Heart left ventricle (tissue), 16 donors: ENCODE results near the gene PDZD8. TPM values are rescaled to one million over a fixed set of nuclear protein-coding genes. Genes with fewer than 3 reads are reported as not detected.

Experiments used
- ATAC-seq, 4 donors: fragments of 200-7000 bp; cut with Tn5 transposase; one replicate each; pipeline ENCODE4 v1.9.1; 2020 to 2022; ENCODE audit warnings: moderate library complexity in 4 of 4, mild to moderate bottlenecking in 3 of 4, moderate number of reproducible peaks in 1 of 4
- DNase-seq, 5 donors: peaks; one replicate each; pipeline ENCODE4 v3.0.0-alpha.2; 2020
- H3K27ac ChIP-seq, 12 donors: fragments of 200-600 bp; sonication (generic) in 4 of 12; one replicate each; pipeline versions ENCODE4 v1.5.0 to v1.8.0; 2016 to 2022; ENCODE audit warnings: mild to moderate bottlenecking in 2 of 12
- H3K27me3 ChIP-seq, 9 donors: fragments of 200-600 bp; sonication (generic) in 2 of 9; one replicate each; pipeline versions ENCODE4 v1.5.1 to v1.8.0; 2016 to 2022; ENCODE audit warnings: mild to moderate bottlenecking in 3 of 9
- H3K36me3 ChIP-seq, 9 donors: fragments of 200-600 bp; sonication (generic) in 2 of 9; one replicate each; pipeline versions ENCODE4 v1.5.0 to v1.8.0; 2018 to 2022; ENCODE audit warnings: mild to moderate bottlenecking in 2 of 9
- H3K4me1 ChIP-seq, 12 donors: fragments of 200-600 bp; sonication (generic) in 4 of 12; one replicate each; pipeline versions ENCODE4 v1.5.0 to v1.8.0; 2016 to 2022; ENCODE audit warnings: mild to moderate bottlenecking in 3 of 12
- H3K4me3 ChIP-seq, 12 donors: fragments of 200-600 bp; sonication (generic) in 4 of 12; one replicate each; pipeline versions ENCODE4 v1.5.0 to v1.8.0; 2017 to 2022; ENCODE audit warnings: mild to moderate bottlenecking in 9 of 12, moderate library complexity in 4 of 12
- H3K9me3 ChIP-seq, 12 donors: fragments of 200-600 bp; sonication (generic) in 4 of 12; one replicate each; pipeline versions ENCODE4 v1.5.0 to v1.8.0; 2016 to 2022; ENCODE audit warnings: mild to moderate bottlenecking in 1 of 12
- CTCF ChIP-seq, 12 donors: fragments of 200-600 bp; sonication (generic) in 4 of 12; IDR thresholded peaks; one replicate each; pipeline versions ENCODE4 v1.5.0 to v1.8.0; 2018 to 2022; ENCODE audit warnings: antibody characterized with exemption in 12 of 12, mild to moderate bottlenecking in 5 of 12
- POLR2A ChIP-seq, 2 donors: fragments of 450-650 bp; IDR thresholded peaks; one replicate each; pipeline ENCODE4 v1.6.1; 2017; ENCODE audit warnings: antibody characterized with exemption in 2 of 2, mild to moderate bottlenecking in 2 of 2, moderate library complexity in 2 of 2
- WGBS, 4 donors: extraction: QIAGEN DNeasy Blood & Tissue Kit in 2 of 4; methylation state at CpG; one replicate each; pipeline versions ENCODE4 v1.1.5 to v1.1.7; 2013 to 2018; 5-methylcytosine and 5-hydroxymethylcytosine counted together
- intact Hi-C, 10 donors: fragments of 100-400 bp; cut with DNase I; formaldehyde crosslinking; loops; one replicate each; pipeline versions ENCODE4 v1.11.1 to v1.14.2; 2022
- polyA plus RNA-seq, 2 donors: library from polyadenylated mRNA; stranded (reverse); fragments of 200-250 nt; gene quantifications; one replicate each; pipeline ENCODE4 v1.2.3, GENCODE V29; 2013
- total RNA-seq, 9 donors: library from RNA; depleted of rRNA in 2 of 9; stranded (reverse); fragments of >200 nt in 2 of 9; fragmentation: NEBNext Ultra II Directional in 3 of 9; extraction: Animal tissue kit (Norgen Biotek cat#: 25700) in 3 of 9; gene quantifications; one replicate each; pipeline versions ENCODE4 v1.1.0 to v1.2.4, GENCODE V29; 2016 to 2023
- donor health status: ischemic (EF 13 %, LVEDD 7.1; RV severe dilation, severe dysfunction).
- donor health status: healthy with polysubstance abuse.
- donor health status: DM: no; HTN: yes; CAD: no.
- donor health status: DM: no; HTN: no; CAD: no.
- donor health status: ischemic (EF 25% LVEDD 6.9; RV normal size, moderate dysfunction).
- donor health status: ischemic (EF 25% LVEDD 5.7; RV mildly dilated, moderate dysfunction).
- donor health status: healthy.
- donor health status: DM: yes; HTN: yes; CAD: no.
- donor health status: ischemic (EF 35%, LVEDD 5.7; RV mildly dilated, moderate dysfunction).
- donor health status: nonischemic (EF 11% LVEDD 7.7; RV severe dilation, severe dysfunction).
- donor health status: DM: yes; HTN: yes; CAD: no.
- donor health status: PGD.
- donor health status: ischemic (EF 29% LVEDD 5.4; RV normal size, mild dysfunction).
- donor health status: nonischemic (EF 23%, LVEDD 6.1; RV moderate dilation, normal function).

Gene PDZD8
- total and polyA plus RNA-seq, 11 donors = 2.0 to 37.2 (median 24.1) TPM

- Histone ChIP-seq H3K27me3 (peaks cover 0 to 16% (median 0%) of the 10 kb centered on the region in 9 donors), H3K9me3 (no peaks in the 10 kb centered on the region), H3K27ac (no peak overlapping the region), H3K4me3 (no peak overlapping the region), H3K36me3 (no peaks in the 10 kb centered on the region), H3K4me1 (no peaks in the 10 kb centered on the region)
- DNase-seq (no peak), ATAC-seq (no peak)
- intact Hi-C loops = no loop called here
- TF ChIP-seq CTCF (IDR thresholded peaks at IDR 0.05) (no peak), POLR2A (IDR thresholded peaks at IDR 0.05) (no peak)
- whole genome bisulfite sequencing, 4 donors = 80 to 93% (median 84%) methylated on average over 4 of the region's 4 CpGs
These were observed 35.3 kb upstream of the PDZD8 start for GRCh38 chr10:117410557-117410956.

GRCh38 chr10:117409549-117410305, 34.5 kb upstream of the PDZD8 start:
- Histone ChIP-seq H3K27ac (no peak overlapping the region), H3K4me3 (no peak overlapping the region), H3K36me3 (no peaks in the 10 kb centered on the region), H3K9me3 (no peaks in the 10 kb centered on the region), H3K27me3 (peaks cover 0 to 21% (median 0%) of the 10 kb centered on the region in 9 donors), H3K4me1 (no peaks in the 10 kb centered on the region)
- TF ChIP-seq POLR2A (IDR thresholded peaks at IDR 0.05) (no peak), CTCF (IDR thresholded peaks at IDR 0.05) (no peak)
- no peak for DNase-seq
- intact Hi-C loops = no loop called here
- WGBS, 4 donors = 75 to 80% (median 78%) methylated on average over 5 of the region's 5 CpGs
- no peak for ATAC-seq

DNA sequence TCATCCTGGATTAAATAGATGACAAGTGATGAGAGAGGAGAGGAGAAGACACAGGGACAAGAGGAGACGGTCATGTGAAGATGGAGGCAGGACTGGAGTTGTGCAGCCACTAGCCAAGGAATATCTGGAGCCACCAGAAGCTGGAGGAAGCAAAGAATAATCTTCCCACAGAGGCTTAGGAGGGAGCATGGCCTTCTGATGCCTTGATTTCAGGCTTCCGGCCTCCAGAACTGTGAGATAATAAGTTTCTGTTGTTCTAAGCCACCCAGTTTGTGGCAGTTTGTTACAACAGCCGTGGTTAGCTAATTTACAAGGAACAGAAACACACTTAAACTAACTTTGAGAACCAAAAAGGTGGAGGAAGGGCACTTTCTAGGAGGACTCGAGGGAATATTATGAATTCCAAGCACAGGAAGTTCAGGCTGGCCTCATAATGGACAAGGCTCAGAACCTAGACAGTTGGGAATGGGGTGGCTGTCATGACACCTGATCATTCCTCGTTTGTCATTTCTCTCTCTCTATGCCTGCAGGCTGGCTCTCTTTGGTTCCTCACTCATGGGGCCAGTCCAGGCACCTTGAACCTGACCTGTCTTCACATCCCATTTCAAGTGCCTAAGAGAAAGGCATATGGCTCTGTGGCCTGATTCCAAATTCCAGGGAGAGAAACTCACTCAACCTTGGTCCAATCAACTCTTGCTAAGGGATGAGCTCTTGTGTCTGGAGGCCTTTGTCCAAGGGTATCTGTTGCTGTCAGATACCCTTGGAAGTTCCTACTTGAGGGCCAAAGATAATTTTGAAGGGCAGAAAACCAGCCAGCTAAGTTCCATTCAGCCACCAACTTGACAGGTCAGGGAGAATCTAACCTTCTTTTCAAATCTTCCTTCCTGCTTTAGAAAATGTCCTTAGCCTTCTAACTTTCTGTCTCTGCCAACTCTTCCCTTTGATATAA, 33.5 kb upstream of the PDZD8 start:
- H3K27ac ChIP-seq = no peak overlapping the region
- H3K9me3 ChIP-seq = no peaks in the 10 kb centered on the region
- intact Hi-C loops = no loop called here
- H3K4me3 ChIP-seq = no peak overlapping the region
- H3K36me3 ChIP-seq = no peaks in the 10 kb centered on the region
- no peak for DNase-seq
- peaks cover 0 to 15% (median 0%) of the 10 kb centered on the region in 9 donors for H3K27me3 ChIP-seq
- WGBS, 4 donors = 61 to 67% (median 62%) methylated on average over 5 of the region's 5 CpGs
- no peaks in the 10 kb centered on the region for H3K4me1 ChIP-seq
- no peak for TF ChIP-seq CTCF (IDR thresholded peaks at IDR 0.05)
- no peak for TF ChIP-seq POLR2A (IDR thresholded peaks at IDR 0.05)
- no peak for ATAC-seq

GRCh38 chr10:117405730-117406129, 30.5 kb upstream of the PDZD8 start:
- Histone ChIP-seq H3K27ac (no peak overlapping the region), H3K27me3 (peaks cover 0 to 6% (median 0%) of the 10 kb centered on the region in 9 donors), H3K4me1 (no peaks in the 10 kb centered on the region), H3K9me3 (no peaks in the 10 kb centered on the region), H3K4me3 (no peak overlapping the region), H3K36me3 (no peaks in the 10 kb centered on the region)
- DNase-seq (no peak), ATAC-seq (no peak)
- TF ChIP-seq POLR2A (IDR thresholded peaks at IDR 0.05) (no peak), CTCF (IDR thresholded peaks at IDR 0.05) (no peak)
- intact Hi-C loops = no loop called here
- 76 to 92% (median 83%) methylated on average over 3 of the region's 3 CpGs for WGBS, 4 donors
